ENCODE data around the gene SPRR4.
"Not testable (repeated sequence)": the region's sequence is repeated elsewhere in the genome, so short reads cannot be mapped to it uniquely, and the experiment has no call there.

Gene SPRR4

DNA sequence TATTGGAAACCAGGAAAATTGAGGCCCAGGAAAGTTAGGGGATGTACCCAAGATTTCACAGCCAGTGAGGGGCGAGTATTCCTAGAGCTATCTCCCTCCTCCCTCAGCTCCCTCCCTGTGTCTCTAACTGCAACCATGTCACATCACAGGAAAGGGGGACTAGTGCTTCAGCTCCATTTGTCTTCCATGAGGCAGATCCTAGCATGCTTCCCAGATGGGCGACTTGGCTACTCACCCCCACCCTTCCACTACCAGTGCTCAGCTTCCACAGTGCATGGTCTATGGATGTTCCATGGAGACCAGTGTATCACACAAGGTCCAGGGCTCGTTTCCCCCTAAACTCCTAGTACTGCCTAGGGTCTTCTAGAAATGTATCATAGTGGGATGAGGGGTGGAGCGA, 4.6 kb upstream of the SPRR4 start:
- no peak for DNase-seq (ENCODE audit: low read depth in 3 of 3, low spot score in 1 of 3)

DNA sequence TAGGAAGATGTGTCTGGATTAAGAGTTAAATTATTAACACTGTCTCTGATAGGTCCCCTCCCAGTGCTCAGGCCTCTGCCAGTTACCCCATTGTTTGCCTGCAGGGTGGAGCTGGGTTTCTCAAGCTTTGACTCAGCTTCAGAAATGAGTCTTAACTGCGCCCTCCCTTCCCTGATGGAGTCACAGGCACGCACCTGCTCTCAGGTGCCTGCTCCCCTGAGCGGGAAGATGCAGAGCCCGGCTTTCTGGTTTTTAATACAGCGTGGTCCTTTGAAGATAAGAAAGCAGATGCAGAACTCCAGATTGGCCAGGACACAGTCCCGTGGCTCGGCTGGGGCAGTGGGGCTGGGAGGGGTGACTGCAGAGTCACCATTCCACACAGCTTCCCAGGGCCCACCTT, 3.2 kb upstream of the SPRR4 start:
- DNase-seq (ENCODE audit: low read depth in 3 of 3, low spot score in 1 of 3) = no peak

DNA sequence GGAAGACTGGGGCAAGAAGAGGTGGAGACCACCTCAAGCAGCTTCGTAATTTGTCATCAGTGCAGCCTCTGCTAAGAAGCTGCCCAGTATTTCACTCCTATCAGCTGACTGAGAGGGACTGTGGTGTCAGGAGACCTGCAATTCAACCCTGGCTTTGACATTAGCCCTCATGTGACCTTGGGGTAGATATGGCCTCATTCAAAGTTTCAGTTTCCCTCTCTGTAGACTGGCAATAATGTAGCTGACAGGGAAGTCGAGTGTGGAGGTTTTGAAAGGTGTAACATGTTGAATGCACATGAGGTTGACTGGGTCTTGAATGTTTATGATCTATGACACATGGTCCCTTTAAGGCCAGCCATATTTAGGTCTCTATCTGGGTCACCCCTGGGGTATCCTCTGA, 2.2 kb upstream of the SPRR4 start:
- no peak for DNase-seq (ENCODE audit: low read depth in 3 of 3, low spot score in 1 of 3)

DNA sequence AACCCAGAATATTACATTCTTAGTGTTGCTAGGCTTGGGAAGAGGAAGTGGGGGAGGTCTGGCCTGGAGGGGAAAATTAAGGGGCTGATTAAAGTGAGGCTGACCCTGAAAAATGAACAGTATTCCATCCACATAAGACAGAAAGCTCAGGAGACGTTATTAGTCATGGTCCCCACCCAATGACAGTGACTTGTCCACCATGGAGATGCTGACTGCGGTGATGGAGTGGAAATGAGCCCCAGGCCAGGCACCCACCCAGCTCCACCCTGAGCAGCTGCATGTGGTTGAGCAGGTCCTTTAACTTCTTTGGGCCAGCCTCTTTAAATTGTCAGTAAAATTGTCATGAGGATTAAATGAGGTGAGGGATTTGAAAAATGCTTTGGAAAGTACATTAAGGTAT, 1.4 kb upstream of the SPRR4 start:
- no peak for DNase-seq (ENCODE audit: low read depth in 3 of 3, low spot score in 1 of 3)

DNA sequence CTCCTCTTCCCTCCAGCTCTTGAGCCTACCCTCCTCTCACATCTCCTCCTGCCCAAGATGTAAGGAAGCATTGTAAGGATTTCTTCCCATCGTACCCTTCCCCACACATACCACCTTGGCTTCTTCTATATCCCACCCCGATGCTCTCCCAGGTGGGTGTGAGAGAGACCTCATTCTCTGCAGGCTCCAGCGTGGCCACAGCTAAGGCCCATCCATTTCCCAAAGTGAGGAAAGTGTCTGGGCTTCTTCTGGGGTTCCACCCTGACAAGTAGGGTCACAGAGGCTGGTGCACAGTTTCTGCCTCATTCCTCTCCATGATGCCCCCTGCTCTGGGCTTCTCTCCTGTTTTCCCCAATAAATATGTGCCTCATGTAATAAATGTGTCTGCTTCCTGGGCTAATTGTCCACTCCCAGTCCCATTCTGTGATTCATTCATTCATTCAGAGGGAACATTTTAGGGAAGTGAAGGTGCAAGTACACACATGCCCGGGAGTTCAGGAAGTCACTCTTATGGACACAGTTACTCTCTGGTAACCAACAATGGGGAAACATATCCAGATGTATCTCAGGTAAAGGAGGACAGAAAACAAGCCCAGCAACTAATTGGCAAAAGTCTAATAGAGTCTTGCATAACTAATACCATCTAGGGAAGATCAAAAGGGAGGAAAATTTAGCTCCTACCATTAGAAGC, 1.9 kb downstream of the SPRR4 start:
- no peak for DNase-seq (ENCODE audit: low read depth in 3 of 3, low spot score in 1 of 3)

DNA sequence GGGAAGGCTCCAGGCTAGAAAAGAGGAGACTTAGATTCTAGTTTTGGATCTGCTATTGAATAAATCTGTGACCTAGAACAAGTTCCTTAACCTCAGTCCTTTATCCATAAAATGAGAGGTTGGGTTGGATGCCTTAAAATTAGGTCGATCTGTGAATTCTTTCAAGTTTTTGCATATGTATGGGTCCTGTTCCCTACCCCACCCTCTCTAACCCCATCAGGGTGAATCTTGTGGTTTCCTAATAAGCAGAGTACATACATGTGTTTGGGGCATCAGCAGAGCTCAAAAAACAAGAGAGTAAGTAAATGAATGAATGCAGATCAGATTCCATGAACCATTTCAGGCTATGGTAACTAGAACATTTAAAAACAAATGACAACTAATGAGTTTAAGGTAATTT, 6.2 kb downstream of the SPRR4 start:
- no peak for DNase-seq (ENCODE audit: low read depth in 3 of 3, low spot score in 1 of 3)

DNA sequence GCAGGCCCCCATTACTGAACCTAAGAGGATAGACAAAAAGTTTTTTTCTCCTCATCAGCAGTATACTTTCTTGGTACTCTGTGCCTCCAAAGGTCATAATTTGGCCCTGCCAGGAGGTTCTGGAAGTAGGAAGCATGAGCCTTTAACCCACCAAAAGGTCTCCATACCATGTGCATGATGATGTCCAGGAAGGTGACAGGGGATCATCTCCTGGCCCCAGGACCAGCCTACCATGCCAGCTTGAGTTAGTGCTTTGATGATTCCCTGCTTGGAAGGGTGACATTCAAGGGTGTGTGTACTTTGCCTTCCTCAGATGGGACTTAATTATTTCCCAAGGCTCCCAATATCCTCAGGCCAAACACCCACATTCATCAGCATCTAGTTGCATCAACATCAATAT, 7.2 kb downstream of the SPRR4 start:
- DNase-seq (ENCODE audit: low read depth in 3 of 3, low spot score in 1 of 3) = no peak

DNA sequence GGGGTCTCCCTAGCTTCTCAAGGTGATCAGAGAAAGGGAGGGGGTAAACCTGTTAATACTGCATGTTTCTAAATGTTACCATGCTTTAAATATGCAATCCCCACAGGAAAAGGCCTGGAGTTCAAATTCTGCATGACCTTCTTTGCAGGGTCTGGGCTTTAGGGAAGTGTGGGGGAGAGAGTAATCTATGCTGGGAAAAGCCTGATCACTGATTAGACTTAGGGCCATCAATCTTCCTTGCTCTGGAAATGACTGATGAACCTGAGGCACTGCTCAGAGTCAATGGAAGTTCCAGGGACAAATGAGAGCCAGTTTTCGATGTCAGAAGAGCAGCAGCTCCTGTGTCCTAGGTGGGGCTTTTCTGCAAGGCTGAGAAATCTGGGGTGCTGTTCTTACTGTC, 10.2 kb downstream of the SPRR4 start:
- no peak for DNase-seq (ENCODE audit: low read depth in 3 of 3, low spot score in 1 of 3)

DNA sequence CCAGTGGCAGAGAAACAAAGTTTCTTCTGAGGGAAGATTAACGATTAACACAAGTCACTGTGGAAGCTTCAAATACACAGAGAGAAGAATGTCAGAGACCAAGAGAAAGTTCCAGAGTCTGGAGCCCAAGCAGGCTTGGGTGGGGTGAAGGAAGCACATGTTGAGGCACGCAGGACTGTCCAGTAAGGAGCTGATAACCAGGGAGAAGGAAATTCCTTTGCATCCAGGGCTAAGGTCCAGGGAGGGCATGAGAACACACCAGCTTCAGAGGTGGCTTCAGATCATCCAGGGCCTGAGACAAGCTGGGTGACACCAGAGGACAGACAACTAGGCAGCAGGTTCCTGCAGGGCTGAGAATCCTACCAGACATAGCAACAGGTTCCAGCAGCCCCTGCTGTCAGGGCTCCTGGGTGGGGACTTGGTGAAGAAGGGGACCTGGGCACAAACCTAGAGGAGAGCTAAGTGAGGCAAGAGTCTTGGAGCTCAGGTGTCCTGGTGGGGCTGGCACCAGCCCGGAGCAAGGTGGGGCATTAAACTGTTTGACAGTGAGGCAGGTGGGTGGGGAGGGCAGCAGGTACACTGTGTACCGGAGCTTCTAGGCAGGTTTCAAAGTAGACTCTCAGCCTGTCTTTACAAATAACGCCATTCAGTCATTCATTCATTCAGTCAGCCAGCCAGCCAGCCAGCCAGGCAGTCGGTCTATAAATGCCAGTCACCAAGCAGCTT, 10.9 kb downstream of the SPRR4 start:
- no peak for DNase-seq (ENCODE audit: low read depth in 3 of 3, low spot score in 1 of 3)

DNA sequence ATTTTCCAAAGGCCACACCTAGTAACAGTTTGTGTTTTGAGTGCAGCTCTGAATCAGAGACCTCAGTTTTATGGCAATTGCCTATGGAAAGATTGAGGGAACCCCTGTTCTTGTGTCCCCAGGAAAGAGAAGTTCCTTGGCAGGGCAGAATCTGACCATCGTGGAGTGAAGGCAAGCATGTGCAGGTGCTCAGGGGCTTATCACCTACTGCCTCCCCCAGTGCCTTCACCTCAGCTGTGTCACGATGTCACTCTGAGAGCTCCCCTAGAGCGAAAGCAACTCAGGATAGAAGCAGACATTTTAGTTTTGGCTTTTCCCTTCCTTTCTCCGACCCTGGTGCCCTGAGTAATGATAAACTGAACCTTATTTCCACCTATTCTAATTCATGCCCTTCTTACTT, 11.6 kb downstream of the SPRR4 start:
- DNase-seq (ENCODE audit: low read depth in 3 of 3, low spot score in 1 of 3) = no peak

DNA sequence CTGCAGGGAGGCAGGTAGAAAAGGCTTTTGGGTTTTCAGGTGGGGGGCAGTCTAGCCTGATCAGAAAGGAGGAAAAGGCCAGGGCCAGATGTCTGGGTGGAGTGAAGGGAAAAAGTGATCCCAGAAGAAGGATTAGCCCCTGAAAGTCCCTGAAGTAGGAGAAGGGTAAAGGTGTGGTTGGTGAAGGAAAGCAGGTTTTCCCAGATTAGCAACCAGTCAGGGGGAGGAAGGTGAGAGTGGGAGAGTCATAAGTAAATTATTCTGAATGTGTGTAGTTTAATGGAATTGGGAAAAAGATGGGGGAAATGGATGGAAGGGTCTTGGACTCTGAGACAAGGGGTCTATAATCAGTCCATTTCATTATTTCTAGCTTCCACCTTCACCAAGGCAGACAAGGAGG, 12.8 kb downstream of the SPRR4 start:
- no peak for DNase-seq (ENCODE audit: low read depth in 3 of 3, low spot score in 1 of 3)

DNA sequence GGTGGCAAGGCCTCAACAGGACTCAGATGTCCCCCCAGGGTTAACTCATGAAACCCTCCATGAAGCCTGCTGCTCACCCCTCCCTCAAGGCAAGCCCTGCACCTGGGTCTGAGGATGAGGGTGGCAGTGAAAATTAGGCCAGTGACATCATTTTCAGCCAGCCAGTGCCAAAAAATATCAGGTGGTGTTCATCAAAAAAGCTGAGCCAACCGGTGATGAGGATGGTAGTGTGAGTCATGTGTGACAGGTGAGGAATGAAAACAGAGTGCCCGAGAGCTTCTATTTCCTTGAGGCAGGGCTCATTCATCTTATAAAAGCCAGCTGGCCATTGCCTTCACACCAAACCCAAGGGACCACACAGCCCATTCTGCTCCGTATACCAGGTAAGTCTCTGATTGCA, 13.3 kb downstream of the SPRR4 start, which contains the start of gene SPRR1A:
TSS of gene SPRR1A (plus strand) at position 339 of the 400 bp plus-strand sequence. CDS start 1,150 bp downstream, outside the sequence.
- DNase-seq (ENCODE audit: low read depth in 3 of 3, low spot score in 1 of 3) = no peak

DNA sequence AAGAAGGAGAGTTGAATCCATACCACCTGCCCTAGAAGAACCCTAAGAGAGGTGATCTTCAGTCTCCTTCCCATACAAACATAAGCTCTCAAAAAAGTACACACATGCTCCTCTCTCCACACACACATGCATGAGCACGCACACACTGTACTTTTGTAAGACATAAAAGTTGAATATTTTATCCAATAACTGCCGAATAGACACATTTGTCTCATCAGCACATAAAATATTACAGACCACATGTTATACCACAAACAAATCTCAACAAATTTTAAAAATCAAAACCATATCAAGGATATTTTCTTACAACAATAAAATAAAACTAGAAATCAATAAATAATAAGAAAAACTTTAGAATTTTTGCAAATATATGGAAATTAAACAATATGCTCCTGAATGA, 16.1 kb downstream of the SPRR4 start:
- no peak for DNase-seq (ENCODE audit: low read depth in 3 of 3, low spot score in 1 of 3)

DNA sequence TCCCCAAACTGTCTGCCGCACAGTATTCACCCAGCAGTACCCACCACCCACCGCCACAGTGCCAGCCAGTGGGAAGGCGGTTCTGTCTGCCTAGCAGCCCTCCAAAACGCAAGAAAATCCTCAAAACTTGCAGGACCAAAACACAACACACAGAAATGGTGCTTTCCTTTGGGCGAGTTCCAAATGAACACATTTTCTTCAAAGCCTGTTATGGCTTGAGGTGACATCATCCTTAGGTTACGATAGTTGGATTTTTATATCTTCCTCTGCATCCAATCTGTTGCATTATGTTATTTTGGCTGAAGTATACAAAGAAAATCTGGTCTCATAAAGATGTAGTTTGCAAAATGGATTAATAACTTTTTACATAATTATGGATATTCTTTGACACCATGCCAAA, 22.7 kb downstream of the SPRR4 start:
- no peak for DNase-seq (ENCODE audit: low read depth in 3 of 3, low spot score in 1 of 3)

DNA sequence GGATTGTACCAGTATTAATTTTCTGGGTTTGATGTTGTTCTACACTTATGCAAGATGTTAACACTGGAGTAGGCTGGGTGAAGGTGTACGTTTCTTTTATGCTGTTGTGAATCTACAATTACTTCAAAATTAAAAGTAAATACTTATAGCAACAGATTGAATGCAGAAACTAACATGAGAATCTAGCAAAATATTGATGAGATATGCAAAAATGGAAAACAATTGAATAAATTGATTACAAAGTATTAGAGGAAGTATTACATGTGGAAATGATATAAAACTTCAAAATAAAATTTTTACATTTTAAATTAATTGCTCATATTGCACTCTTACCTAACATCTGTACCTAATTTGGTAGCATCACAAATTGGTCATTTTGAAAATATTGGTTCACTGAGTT, 25.4 kb downstream of the SPRR4 start:
- DNase-seq (ENCODE audit: low read depth in 3 of 3, low spot score in 1 of 3) = no peak

DNA sequence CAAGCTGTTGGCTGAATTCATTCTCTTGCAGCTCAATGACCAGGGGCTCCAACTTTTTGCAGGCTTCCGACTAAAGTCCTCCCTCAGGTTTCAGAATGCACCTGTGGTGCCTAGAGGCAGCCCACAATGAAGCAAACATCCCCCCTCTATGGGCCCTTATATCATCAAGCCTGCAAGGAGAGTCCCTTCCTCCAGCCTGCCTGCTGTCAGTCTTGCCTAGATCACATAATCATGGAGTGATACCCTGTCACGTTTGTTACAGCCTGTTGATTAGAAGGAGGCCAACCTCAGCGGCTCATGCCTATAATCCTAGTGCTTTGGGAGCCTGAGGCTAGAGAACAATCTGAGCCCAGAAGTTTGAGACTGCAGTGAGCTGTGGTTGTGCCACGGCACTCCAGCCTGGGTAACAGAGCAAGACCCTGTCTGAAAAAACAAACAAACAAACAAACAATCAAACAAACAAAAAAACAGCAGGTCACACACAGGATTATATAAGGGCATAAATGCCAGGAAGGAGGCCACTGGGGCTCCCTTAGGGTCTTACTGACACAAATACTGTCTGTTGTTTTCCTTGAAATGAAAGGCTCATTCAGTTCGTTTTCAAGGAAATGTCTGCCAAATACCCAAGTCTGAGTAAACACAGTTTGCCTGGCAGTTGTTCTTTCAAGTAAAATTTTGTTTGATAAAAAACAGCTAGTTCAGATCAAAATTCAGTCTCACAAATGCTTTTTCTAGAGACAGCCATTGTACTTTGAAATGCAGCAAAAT, 26.4 kb downstream of the SPRR4 start:
- DNase-seq (ENCODE audit: low read depth in 3 of 3, low spot score in 1 of 3) = no peak

DNA sequence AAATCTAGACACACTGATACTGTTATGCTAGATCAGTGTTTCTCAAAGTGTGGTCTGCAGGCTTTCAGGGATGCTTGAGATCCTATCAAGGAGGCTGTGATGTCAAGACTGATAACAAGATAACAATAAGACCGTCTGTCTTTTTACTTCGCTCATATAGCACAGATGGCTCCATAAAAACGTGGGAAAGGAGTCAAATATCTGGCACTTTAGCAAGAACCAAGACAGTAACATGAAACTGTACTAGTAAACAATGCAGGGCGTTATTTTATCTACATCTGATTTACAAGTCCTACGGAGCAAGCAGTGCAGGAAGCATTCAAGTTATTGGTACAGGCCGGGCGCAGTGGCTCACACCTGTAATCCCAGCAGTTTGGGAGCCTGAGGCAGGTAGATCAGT, 27.5 kb downstream of the SPRR4 start:
- DNase-seq (ENCODE audit: low read depth in 3 of 3, low spot score in 1 of 3) = no peak

DNA sequence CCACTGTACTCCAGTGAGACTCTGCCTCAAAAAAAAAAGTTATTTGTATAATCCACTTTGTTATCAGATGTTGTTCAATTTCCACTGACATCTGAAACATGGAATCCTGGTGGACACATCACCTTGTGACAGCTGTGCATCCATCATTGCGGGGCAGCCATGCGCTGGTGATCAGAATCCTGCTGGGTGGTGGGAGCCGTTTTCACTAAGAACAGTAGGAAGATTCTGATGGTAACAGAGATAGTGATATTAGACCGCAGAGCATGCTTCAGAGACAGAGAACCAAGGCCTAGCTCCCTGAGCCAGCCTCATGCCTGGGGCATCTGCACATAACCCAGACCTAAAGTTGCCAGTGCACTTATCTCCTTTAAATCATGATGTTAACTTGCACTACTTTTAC, 28.0 kb downstream of the SPRR4 start:
- DNase-seq (ENCODE audit: low read depth in 3 of 3, low spot score in 1 of 3) = no peak

DNA sequence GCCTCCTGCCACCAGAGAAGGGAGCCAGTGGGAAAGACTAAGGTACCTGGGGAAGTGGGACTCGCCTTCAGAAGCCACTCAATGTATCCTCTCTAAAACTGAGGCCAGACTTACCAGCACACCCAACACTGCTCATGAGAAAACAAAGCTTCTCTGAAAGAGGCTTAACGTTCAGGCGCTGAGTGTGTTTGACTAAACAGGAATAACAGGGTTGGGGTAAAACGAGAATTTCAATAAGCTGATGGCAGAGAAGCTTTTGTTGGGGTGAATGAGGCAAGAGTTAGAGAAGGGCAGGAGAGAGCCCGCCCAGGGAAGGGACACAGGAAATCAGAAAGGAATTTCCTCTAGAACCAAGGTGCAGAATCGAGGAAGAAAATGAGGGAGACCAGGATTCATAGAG, 29.4 kb downstream of the SPRR4 start:
- DNase-seq (ENCODE audit: low read depth in 3 of 3, low spot score in 1 of 3) = no peak

DNA sequence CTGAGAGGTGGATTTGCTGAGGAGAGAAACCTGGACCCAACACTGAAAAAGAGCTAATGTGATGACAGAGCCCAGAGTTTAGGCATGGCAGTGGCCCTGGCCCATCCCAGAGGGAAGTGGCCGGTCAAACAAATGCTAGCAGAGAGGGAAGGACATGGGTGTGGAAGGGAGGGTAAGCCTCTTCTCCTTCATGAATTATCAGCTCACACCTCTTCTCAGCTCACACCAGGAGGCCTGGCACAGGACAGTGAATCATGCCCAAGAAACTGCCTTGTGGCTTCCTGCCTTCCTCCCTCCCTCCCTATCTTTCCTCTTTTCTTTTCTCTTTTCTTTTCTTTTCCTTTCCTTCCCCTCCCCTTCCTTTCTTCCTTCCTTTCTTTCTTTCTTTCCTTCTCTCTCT, 29.8 kb downstream of the SPRR4 start:
- DNase-seq (ENCODE audit: low read depth in 3 of 3, low spot score in 1 of 3) = no peak

DNA sequence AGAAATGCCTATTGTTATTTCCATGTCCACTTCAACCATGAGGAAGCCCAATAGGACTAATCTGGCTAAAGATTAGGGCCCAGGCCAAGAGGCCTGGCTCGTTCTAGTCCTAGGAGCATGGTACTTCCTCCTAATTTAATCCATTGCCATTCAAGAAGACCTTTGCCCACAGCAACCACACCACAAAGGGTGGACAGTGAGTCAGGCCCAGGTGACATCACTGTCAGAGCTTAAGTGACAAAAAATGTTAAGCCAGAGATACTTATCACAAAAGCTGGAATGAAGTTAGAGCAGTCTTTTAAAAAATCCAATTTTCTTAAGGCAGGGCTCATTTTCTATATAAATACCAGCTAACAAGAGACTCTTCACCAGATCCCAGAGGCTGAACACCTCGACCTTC, 30.9 kb downstream of the SPRR4 start, which contains the start of gene SPRR3:
TSS of gene SPRR3 (plus strand) at position 368 of the 400 bp plus-strand sequence. CDS start 1,272 bp downstream, outside the sequence.
- no peak for DNase-seq (ENCODE audit: low read depth in 3 of 3, low spot score in 1 of 3)

DNA sequence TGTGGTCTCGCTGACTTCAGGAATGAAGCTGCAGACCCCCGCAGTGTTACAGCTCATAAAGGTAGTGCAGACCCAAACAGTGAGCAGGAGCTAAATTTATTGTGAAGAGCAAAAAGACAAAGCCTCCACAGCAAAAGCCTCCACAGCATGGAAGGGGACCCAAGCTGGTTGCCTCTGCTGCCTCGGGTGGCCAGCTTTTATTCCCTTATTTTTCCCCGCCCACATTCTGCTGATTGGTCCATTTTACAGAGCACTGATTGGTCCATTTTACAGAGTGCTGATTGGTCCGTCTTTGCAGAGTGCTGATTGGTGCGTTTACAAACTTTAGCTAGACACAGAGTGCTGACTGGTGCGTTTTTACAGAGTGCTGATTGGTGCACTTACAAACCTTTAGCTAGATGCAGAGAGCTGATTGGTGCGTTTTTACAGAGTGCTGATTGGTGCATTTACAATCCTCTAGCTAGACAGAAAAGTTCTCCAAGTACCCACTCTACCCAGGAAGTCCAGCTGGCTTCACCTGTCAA, 40.8 kb downstream of the SPRR4 start:
- DNase-seq (ENCODE audit: low read depth in 3 of 3, low spot score in 1 of 3) = not testable (repeated sequence)
